ENCODE results near the gene MYCN. TPM values are rescaled to one million over a fixed set of nuclear protein-coding genes. Genes with fewer than 3 reads are reported as not detected.
A peak's percentile ranks its signal among the peaks of the same experiment; 100 is the strongest.

The MYCN gene
- total RNA-seq, 1 donor from 2014 or later = 68.3 TPM

DNA sequence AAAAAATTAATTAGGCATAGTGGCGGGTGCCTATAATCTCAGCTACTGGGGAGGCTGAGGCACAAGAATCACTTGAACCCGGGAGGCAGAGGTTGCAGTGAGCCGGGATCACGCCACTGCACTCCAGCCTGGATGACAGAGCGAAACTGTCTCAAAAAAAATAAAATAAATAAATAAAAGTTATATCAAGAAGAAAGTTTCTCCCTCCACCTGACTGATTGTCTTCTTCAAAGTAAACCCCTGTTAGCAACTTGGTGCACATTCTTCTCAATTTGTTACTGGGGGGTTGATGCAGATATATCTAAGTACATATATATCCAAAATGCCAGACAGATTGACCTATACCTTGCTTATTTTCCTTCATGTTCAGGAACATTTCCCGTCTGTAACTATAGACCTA lies 5.2 kb upstream of the MYCN start:
- TF ChIP-seq, protein P1, sequence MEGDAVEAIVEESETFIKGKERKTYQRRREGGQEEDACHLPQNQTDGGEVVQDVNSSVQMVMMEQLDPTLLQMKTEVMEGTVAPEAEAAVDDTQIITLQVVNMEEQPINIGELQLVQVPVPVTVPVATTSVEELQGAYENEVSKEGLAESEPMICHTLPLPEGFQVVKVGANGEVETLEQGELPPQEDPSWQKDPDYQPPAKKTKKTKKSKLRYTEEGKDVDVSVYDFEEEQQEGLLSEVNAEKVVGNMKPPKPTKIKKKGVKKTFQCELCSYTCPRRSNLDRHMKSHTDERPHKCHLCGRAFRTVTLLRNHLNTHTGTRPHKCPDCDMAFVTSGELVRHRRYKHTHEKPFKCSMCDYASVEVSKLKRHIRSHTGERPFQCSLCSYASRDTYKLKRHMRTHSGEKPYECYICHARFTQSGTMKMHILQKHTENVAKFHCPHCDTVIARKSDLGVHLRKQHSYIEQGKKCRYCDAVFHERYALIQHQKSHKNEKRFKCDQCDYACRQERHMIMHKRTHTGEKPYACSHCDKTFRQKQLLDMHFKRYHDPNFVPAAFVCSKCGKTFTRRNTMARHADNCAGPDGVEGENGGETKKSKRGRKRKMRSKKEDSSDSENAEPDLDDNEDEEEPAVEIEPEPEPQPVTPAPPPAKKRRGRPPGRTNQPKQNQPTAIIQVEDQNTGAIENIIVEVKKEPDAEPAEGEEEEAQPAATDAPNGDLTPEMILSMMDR (conservative IDR thresholded peaks at IDR 0.05) = no peak
- H3K4me3 Mint-ChIP-seq = no peak overlapping the region
- no peak for DNase-seq (ENCODE audit: extremely low spot score, unreplicated experiment)
- H3K27me3 Mint-ChIP-seq = peaks cover 9% of the 10 kb centered on the region
- H3K36me3 Mint-ChIP-seq = peaks cover 4% of the 10 kb centered on the region
- H3K4me1 Mint-ChIP-seq (ENCODE audit: unreplicated experiment) = peaks cover 17% of the 10 kb centered on the region
- peaks cover 6% of the 10 kb centered on the region for H3K9me3 Mint-ChIP-seq
- no peak overlapping the region for H3K27ac Mint-ChIP-seq

DNA sequence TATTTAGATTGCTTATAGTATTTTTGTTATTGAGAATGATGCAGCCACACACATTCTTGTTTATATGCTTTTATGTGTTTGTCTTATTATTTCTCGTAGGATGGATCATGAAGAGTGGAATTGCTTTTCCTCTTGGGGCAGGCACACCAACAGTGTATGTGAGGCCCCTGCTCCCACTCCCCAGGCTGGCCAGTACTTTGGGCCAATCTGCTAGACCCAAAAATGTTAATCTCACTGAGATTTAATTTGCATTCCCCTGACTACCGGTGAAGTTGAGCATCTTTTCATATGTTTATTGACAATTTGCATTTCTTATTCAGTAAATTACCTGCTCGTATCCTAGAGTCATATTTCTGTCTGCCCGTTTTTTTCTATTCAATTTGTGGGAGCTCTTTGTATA lies 4.7 kb upstream of the MYCN start:
- TF ChIP-seq, protein P1 (conservative IDR thresholded peaks at IDR 0.05) = no peak
- Mint-ChIP-seq H3K27me3 (peaks cover 9% of the 10 kb centered on the region), H3K27ac (no peak overlapping the region), H3K9me3 (peaks cover 6% of the 10 kb centered on the region), H3K4me1 (ENCODE audit: unreplicated experiment) (peaks cover 17% of the 10 kb centered on the region), H3K4me3 (no peak overlapping the region), H3K36me3 (peaks cover 4% of the 10 kb centered on the region)
- no peak for DNase-seq (ENCODE audit: extremely low spot score, unreplicated experiment)

DNA sequence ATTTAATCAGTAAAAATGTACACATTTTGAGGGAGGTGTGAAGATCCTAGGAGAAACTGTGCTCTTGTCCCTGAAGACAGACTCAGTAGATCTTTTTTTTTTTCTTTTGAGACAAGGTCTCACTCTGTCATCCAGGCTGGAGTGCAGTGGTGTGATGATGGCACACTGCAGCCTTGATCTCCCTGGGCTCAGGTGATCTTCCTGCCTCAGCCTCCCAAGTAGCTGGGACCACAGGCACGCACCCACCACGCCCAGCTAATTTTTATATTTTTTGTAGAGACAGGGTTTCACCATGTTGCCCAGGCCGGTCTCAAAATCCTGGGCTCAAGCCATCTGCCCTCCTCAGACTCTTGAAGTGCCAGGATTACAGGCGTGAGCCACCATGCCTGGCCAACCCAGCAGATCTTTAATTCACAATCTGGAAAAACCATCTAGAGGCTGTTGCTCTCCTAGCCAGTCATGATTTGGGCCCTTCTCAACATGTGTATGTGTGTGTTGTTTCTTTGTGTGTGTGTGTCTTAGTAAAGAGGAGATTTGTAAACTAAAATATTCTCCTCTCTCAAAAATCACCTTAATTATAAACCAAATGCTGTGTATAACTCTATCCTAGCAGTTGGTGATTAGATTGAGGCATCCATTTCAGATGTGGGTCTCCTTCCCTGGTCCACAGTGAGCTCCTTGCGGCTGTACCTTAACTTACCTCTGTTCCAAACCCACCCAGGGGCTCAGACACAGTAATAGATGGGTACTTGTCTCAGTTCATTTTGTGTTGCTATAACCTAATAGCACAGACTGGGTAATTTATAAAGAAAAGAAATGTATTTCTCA lies 3.9 kb upstream of the MYCN start:
- DNase-seq (ENCODE audit: extremely low spot score, unreplicated experiment) = no peak
- Mint-ChIP-seq H3K36me3 (no peaks in the 10 kb centered on the region), H3K4me3 (no peak overlapping the region), H3K4me1 (ENCODE audit: unreplicated experiment) (peaks cover 17% of the 10 kb centered on the region), H3K27me3 (peaks cover 9% of the 10 kb centered on the region), H3K27ac (no peak overlapping the region), H3K9me3 (no peaks in the 10 kb centered on the region)
- TF ChIP-seq, protein P1 (conservative IDR thresholded peaks at IDR 0.05) = no peak

DNA sequence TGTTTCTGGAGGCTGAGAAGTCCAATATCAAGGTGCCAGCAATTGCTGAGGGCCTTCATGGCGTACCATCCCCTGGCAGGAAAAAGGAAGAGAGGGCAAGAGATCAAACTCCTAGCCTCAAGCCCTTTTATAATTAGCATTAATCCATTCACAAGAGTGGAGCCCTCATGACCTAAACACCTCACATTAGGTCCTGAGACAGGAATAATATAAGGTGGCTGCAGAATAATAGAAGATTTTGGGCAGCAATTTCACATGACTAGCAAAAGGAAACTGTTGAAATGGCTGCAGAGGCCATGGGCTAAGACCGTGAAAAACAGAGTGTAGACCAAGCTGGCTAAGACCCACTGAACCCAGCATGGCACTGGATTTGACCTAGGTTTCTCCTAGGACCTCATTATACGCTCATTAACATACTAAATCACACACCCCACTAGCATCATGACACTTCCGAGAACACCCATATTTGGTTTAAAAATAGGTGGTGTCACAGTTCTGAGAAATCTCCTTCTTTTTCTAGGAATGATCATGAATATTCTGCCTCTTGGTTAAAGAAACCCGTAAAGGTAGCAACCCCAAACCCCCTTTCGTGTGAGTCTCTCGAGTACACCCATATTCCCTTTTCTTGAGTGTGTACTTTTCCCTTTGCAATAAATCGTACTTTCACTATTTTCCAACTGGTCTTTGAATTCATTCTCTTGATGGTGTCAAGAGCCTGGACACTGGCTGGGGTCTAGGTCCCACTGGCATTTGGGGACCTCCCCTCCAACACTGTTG lies 3.1 kb upstream of the MYCN start:
- no peak overlapping the region for H3K4me3 Mint-ChIP-seq
- TF ChIP-seq, protein P1 (conservative IDR thresholded peaks at IDR 0.05) = no peak
- DNase-seq (ENCODE audit: extremely low spot score, unreplicated experiment) = no peak
- H3K27me3 Mint-ChIP-seq = peaks cover 9% of the 10 kb centered on the region
- H3K36me3 Mint-ChIP-seq = no peaks in the 10 kb centered on the region
- no peak overlapping the region for H3K27ac Mint-ChIP-seq
- peaks cover 17% of the 10 kb centered on the region for H3K4me1 Mint-ChIP-seq (ENCODE audit: unreplicated experiment)
- H3K9me3 Mint-ChIP-seq = no peaks in the 10 kb centered on the region

DNA sequence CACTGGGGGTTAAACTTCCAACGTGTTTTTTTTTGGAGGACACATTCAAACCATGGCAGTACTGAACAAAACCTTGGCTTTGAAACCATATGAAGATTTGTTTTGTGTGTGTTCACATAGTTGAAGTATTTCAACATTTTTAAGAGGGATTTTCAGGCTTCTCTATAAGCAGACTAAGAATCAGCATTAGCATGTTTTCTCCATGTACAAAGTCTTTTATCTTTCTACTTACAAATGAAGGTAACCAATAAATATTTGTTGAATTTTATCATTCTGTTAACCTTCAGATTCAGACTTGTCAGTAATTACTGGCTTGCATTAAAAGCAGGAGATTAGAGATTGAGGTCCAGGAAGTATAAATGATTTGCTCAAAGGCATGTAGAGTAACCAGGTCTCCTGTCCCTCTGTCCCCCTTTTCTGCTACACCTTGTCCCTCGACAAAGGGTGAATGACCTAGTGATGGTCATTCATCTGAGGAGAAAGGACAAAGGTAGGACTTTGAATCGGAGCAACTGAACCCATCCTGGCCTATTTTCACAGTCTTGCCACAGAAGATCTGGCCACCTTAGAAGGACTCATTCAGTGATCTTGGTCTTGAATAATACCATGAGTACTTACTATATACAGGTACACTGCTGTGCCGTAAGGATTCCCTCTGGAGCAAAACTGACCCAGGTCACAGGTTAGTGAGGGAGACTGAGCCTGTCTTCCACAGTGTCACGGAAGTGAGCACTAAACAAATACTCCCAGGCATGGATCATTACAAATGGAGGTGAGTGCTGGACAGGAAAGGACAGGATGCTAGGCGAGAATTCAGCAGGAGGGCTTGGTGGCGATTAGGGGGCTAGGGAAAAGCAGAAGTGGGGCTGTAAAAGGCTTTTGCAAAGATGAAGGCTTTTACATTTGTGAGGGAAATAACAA lies 2.2 kb upstream of the MYCN start:
- H3K36me3 Mint-ChIP-seq = peaks cover 4% of the 10 kb centered on the region
- DNase-seq (ENCODE audit: extremely low spot score, unreplicated experiment) = no peak
- H3K9me3 Mint-ChIP-seq = no peaks in the 10 kb centered on the region
- H3K4me1 Mint-ChIP-seq (ENCODE audit: unreplicated experiment) = peaks cover 17% of the 10 kb centered on the region
- H3K27ac Mint-ChIP-seq = no peak overlapping the region
- TF ChIP-seq, protein P1 (conservative IDR thresholded peaks at IDR 0.05) = no peak
- H3K27me3 Mint-ChIP-seq = peaks cover 9% of the 10 kb centered on the region
- peak overlapping the region; percentile 95 for H3K4me3 Mint-ChIP-seq
